HG03103 (cell line): Measurements from ENCODE around the gene MYO1E.
"Not testable (repeated sequence)": the region's sequence is repeated elsewhere in the genome, so short reads cannot be mapped to it uniquely, and the experiment has no call there.

ENCODE experiments used
- ATAC-seq: cut with Tn5 transposase; IDR thresholded peaks from one replicate; pipeline ENCODE4 v1.9.1; 2021; ENCODE audit warnings: low read depth; ENCODE audit not compliant: unreplicated experiment

MYO1E gene

DNA sequence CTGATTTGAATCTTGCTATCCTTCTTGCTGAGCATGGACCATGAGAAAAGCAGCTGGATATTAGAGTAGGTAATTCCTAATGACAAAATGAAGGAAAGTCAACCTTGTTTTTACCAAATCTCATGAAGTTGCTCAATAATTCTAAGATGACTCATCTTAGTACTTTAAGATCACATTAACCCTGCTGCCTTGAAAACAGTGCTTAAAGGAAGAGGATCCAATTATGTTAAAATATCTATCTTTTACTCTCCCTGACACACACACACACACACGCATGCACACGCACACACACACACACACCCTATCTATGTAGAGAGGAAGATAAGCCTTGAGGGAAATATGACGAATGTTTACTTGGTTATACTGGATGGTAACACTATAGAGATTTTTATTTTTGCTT, 16.0 kb upstream of the MYO1E start:
- no peak for ATAC-seq

DNA sequence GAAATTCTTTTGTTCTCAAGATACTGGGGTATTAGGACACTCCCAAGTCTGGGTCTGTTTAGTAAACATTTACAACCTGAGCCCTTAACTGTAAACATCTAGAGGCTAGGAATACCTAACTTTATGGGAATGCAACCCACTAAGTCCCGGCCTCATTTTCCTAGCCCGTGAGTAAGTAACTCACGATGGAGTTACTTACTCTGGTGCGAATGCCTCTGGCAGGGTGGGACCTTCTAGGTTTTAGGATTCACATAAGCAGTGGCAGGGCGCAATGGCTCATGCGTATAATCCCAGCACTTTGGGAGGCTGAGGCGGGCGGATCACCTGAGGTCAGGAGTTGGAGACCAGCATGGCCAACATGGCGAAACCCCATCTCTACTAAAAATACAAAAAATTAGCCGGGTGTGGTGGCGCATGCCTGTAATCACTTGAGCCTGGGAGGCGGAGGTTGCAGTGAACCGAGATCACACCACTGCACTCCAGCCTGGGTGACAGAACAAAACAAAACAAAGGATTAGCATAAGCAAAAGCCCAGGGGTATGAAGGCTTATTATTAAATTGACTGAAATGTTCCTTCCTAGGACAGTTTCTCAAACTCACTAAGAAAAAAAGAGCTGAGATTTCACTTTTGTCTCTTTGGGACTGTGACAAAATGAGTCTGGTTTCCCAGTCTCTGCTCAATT, 14.7 kb upstream of the MYO1E start:
- ATAC-seq = not testable (repeated sequence)

DNA sequence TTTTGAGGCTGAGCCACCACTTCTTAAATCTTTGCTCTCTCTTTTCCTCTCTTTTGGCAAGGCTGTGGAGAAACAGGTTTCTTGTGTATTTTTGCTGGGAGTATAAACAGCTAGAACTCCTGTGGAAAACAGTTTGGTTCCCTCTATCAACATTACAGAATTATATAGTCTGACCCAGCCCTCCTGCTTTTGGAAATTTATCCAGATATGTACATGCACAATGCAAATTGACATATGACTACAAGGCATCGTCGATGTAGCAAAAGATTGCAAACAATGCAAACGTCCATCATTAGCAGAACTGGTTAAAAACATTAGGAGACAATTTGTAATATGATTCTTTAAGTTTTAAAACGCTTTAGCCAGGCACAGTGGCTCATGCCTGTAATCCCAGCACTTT, 12.5 kb upstream of the MYO1E start:
- no peak for ATAC-seq

DNA sequence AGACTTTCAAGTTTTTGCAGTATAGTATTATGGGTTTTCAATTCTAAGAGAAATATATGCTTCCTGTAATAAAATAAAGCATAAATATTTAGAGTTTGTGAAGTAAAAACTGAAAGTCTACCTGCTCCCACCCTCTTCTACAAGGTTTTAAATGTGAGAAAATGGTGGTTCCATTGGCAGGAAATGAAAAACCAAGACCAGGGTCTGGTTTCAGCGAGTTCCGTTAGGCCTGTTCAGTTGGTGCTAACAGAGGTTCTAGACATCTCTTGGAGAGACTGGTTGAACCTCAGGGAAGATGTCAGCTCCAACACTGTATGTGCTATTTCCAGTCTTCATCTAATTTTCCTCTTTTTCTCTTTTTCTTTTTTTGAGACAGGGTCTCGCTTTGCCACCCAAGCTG, 11.8 kb upstream of the MYO1E start:
- no peak for ATAC-seq

DNA sequence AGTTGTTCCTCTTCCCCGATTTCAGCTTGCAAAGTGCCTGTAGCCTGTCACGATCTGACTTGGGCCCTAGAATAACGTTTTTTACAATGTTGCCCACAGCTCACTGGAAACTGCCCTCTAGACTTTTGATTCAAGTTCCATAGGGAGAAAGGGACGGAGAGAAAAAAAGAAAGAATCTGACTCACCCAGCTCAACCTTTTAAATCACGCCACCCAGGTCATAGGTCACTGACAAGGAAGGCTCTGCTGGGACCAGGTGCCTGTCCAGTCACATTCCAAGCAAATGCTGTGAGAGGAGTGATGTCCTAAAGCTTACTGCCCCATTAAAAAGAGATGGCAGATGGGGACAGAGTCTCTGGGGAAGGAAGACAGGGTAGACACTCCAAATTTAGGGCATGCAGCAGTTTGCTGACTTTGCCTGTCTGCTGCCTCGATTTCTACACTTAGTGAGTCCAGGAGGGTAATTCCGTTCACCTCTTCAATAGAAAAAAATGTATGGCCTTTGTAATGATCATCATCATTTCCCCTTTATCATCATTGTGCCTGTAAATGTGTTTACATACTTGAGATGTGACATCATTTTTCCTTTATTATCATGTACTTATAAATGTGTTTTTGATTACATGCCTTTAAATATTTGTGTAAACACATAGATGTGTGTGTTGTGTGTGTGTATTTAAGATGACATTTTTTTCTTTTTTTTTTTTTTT, 8.4 kb upstream of the MYO1E start:
- ATAC-seq = no peak

DNA sequence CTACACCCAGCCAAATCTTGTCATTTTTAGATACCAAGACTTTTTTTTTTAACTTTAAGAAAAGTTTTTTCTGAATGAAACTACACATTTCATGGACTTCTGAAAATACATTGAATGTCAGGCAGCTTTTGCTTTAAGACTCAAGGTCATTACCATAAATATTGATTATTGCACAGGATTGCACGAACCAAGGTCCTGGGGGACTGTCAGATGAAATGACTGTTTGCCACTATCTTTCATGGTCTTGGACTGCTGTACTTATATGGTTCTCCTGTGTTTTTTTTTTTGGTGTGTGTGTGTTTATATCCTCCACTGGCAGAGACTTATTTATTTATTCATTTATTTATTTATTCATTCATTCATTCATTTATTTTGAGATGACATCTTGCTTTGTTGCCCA, 6.9 kb upstream of the MYO1E start:
- no peak for ATAC-seq

DNA sequence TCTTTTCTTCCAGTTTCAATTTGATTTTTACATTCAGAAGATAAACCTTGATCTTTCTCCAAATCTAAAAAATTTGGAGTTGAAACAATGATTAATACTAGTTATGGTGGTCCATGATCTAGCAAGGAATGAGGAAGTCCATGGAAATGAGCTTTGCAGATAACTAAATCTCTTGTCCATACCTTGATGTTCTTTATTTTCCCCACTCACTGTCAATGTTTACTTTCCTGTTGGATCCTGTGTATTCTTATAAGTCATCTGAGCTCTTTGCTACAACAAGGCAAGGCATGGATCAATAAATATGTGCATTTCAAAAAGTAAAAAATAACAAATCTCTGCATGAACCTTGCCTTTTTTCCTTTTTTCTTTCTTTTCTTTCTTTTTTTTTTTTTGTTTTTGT, 6.2 kb upstream of the MYO1E start:
- ATAC-seq = no peak

DNA sequence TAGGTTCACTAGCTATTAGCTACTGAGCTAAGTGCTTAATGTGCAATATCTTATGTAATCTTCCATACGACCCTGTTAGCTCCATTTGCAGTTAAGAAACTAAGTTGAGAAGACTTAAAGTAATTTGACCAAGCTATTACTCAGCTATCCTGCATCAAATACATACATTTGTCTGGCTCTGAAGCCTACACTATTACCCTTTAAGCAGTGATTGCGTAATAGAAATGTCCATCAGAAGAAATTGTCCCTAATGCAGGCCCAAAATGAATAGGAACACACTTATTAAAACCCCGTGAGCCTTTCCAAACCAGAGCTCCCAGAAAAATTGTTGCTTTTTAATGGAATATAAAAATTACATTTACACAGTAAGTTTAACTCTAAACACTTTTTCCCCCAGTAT, 5.3 kb upstream of the MYO1E start:
- ATAC-seq = no peak

DNA sequence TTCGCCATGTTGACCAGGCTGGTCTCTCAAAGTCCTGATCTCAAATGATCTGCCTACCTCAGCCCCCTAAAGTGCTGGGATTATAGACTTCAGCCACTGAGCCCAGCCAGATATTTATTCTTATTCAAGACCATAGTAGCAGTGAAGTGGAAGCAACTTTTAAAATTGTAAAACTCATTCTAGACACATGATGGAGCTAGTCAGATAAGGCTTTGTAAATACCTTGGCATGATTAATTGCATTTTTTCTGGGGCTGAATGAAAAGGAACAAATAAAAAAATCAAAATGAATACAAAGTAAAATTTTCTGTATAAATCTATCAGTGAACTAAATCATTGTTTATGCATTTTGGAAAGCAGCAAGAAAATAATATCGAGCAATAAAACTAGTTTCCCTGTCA, 4.1 kb upstream of the MYO1E start:
- no peak for ATAC-seq

DNA sequence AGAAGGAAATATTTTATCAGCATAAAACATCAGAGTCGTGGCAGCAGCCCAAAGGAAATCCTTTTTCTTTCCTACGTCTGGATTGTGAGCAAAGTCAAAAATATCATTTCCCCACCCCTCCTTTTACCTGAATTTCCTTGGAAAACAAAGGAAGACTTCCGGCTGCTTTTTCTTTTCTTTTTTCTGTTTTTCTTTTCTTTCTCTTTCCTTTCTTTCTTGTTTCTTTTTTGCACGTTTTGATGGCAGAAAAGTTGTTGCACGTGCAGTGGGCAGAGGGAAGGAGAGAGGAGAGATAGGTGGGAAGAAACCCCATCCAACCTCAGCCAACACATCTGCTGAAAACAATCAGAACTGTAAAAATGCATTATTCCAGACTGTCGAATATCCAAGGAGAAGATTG, 544 bp upstream of the MYO1E start:
- ATAC-seq = no peak

DNA sequence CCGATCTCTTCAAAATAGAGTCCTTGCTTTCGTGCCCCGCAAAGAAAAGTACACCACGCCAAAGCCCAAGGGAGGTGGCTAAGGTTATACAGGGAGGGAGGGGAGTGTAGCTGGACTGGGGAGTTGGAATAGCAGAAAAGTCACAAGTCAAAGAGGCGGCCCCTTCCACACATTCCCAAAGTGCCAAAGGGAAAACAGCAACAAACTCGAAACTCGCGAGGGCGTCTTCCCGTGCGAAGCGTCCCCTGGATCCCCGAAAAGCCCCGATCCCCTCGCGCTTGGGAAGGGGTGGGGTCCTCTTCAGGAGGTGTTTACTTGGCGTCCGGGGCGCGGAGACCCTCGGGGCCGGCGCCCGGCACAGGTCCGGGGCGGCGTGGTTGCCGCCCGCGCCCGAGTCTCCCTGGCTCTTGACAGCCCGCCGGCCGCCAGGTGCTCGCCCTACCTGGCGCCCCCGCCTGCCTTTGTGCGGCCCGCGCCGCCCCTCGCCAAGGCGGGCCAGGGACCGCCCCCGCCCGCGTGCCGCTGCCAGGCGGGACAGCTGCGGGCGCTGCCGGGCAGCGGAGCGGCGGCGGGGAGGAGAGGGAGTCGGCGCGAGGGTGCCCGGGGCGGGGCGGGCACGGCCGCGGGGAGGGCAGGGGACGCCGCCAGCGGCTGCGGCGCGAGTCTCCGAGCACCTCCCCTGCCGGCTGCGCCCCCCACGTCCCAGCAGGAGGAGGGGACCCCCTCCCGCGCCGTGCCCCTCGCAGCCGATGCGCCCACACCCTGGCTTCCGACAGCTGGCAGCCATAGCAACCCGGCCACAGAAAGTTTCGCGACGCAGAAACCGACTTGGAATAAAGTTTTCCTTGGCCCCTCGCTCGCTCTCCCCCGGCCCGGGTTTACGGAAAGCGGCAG, 966 bp downstream of the MYO1E start:
- no peak for ATAC-seq

DNA sequence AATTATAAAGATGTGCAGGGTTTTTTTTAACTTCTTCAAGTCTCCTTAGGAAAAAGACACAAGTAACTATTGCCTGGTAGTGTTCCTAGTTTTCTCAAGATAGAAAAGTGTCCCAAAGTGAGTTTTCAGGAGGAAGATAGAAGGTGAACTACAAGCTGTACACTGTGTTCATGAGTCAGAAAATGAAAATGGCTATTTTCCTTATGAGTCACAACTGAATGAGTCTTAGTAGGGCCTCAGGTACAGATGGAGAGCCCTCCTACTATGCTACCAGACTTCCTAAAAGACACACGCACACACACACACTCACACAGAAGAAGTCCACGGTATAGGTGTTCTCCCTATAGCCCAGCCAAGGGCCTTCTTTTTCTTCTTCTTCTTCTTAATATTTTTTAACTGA, 3.1 kb downstream of the MYO1E start:
- no peak for ATAC-seq

DNA sequence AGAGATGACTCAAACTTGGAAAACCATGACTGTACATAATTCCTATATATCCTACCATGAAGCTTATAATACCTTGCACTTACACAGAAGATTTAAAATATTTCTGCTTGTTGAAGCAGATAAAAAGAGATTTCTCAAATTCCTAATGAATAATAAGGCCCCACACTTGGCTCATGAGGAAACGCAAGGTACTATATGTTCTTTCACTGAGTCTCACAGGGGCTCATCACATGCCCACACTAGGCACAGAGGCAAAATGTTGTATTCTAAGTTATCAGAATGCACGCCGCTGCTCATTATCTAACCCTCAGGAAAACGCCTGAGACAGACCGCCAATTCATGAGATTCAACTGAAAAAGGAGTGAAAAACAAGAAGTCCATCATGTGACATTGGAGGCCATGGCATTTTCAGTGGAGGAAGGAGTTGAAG, 5.6 kb downstream of the MYO1E start:
- no peak for ATAC-seq

DNA sequence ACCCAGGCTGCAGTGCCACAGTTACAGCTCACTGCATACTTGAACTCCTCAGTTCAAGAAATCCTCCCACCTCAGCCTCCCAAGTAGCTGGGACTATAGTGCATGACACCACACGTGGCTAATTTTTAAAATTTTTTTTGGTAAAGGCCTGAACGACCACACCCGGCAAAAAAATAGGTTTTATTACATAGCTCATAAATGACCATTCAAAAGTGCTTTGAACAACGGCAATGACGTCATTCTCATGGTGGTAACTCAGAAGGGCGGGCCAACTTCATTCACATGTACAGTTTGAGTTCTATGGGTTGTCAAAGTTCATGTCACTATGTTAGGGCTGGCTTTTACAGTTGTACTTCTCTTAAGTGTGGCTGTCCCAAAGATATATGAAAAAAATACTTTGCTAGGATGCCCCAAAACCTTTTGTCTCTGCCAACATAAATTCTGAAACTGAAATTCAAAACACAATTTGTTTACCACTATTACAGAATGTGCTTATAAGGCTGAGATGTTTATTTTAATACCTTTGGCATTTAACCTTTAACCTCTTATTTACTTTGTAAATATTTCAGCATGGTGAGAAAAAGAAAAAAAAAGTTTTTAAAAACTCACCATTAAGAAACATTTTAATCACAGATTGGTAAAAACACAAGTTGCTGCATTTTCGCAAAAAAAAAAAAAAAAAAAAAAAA, 6.2 kb downstream of the MYO1E start:
- no peak for ATAC-seq

DNA sequence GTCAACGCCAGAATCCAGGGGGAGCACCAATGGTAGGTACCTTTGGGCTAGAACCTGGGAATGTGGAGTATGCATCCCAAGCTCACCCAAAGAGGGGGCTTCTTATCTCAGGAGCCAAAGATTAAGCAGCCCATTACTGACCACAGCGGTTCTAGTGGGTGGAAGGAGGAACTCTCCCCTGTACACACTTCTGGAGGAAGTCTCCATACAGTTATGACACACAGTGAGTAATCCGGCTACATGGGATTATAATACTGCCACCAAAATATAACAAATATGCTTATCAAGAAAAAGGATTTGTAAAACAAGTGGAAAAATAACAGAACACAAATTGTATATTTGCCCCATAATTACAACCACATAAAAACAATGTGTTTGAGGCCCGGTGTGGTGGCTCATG, 8.4 kb downstream of the MYO1E start:
- no peak for ATAC-seq

DNA sequence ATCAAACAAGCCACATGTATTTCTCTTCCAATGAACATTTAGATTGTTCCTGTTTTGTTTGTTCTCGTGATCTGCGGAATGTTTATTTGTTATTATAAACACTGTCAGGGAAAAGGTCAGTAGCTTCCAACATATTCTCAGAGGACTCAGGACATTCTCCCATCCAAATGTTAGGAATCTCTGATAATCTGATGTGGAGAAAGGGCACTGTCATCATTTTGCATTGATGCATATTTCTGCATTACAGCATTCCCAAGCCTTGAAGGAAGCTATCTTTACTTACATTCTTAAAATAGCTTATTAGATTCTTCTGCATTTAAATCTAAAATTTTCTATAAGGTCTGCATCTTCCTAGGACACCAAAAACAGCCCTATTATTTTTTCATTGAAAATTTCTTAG, 10.3 kb downstream of the MYO1E start:
- ATAC-seq = no peak

DNA sequence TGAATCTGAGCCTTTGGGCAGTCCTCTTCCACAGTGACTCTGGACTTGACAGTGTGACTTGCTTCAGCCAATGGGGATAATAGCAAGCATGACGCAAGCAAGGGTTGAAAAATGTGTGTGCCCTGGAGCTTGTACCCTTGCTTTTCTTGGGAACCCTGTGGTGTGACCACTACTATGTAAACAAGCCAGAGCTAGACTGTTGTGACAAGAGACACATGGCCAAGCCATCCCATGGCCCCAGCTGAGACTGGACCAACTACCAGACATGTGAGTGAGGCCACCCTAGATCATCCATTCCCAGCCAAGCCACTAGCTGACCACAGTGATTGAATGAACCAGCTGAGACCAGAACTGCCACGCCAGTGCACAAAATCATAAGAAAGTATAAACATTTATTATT, 11.8 kb downstream of the MYO1E start:
- no peak for ATAC-seq

DNA sequence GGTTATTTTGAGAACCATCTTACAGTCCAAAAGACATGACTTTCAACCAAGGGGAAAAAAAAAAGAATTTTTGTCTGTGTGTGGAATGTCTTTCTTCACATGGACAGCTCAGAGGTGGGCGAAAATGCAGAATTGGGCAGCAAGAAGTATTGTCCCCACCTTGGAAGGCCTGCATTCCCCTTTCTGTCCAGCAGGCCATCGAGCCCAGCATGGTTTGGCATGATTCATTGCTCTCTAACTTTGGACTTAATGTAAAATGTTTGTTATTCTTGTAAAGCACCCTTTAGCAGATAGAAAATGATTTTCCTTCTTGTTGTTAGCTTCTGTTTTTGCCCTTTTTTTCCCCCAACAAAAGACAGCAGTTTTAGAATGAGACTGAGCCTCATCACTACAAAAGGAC, 12.4 kb downstream of the MYO1E start:
- ATAC-seq = no peak

DNA sequence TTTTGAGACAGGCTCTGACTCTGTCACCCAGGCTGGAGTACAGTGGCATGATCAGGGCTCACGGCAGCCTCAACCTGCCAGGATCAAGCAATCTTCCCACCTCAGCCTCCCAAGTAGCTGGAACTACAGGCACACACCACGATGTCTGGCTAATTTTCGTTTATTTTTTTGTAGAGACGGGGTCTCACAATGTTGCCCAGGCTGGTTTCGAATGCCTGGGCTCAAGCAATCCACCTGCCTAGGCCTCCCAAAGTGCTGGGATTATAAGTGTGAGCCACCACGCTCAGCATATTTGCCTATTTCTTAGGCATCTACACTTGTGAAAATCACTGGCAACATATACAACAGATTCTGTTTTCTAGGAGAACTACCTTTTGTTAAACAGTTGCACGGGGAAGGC, 16.9 kb downstream of the MYO1E start:
- no peak for ATAC-seq

DNA sequence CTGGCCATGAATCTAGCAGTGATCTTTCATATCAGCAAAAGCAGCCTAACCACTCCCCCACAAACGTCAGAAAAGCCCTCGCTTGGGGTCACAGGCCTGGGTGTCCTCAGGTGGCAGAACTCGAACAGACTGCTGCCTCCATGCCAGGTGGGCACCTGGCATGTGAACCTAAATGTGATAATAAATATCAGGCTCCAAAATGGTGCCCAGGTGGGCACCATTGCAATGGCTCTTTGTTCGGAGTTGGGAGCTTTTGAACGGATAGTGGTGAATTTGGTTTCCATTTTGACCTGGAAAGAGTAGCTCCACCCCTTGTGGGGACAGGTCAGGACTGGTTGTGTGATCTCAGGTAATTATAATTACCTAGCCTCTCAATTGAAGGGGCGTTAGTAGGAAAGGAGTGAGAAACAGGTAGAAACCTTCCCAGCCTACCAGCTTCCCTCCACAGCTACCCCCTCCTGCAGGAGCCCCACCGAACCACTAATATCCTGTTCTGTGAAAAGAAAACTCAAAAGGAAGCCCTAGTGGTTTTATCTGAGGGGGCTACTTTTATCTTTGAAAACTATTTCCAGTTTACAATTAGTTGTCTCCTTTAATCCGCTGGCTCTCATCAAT, 18.1 kb downstream of the MYO1E start:
- no peak for ATAC-seq
